ENCODE measurements around the gene IQSEC3. TPM values are rescaled to one million over a fixed set of nuclear protein-coding genes. Genes with fewer than 3 reads are reported as not detected.

IQSEC3 gene
- total RNA-seq, 2 experiments from 2014 or later: not detected

- H4K20me1 ChIP-seq (ENCODE audit: insufficient read depth, low read length): no peaks in the 10 kb centered on the region
- intact Hi-C loops (cut with micrococcal nuclease; ENCODE audit: unreplicated experiment): no loop called here
- H3K9me2 ChIP-seq (ENCODE audit: insufficient read depth, low read length): no peaks in the 10 kb centered on the region
- H3K9me3 ChIP-seq (ENCODE audit: low read length): no peaks in the 10 kb centered on the region
- H2AFZ ChIP-seq (ENCODE audit: low read length): no peak overlapping the region
- no peaks in the 10 kb centered on the region for H3K4me1 ChIP-seq (ENCODE audit: insufficient read depth, low read length, poor library complexity, severe bottlenecking)
- H3K27ac ChIP-seq (ENCODE audit: low read depth, low read length, poor library complexity, severe bottlenecking): no peak overlapping the region
- no TSS peak for BruUV-seq (replicated peaks)
- no peaks in the 10 kb centered on the region for H3K36me3 ChIP-seq (ENCODE audit: insufficient read depth, low read length)
- no peak overlapping the region for H3K4me2 ChIP-seq (ENCODE audit: low read length)
- H3K4me3 ChIP-seq (ENCODE audit: low read depth, low read length, poor library complexity, severe bottlenecking): no peak overlapping the region
- no peak for TF ChIP-seq CTCF (conservative IDR thresholded peaks at IDR 0.05; ENCODE audit: low read length)
- TF ChIP-seq EZH2phosphoT487 (IDR thresholded peaks at IDR 0.05; ENCODE audit: borderline replicate concordance, low read depth, low read length): no peak
- DNase-seq (ENCODE audit: low spot score): no peak
- no peaks in the 10 kb centered on the region for H3K79me2 ChIP-seq (ENCODE audit: insufficient read depth, low read depth, low read length)
- CTCF ChIA-PET (ENCODE audit: unreplicated experiment): interaction anchor here (0.6 to 1.1 kb wide), 2 partner anchors 14 to 88 kb away, joined by 3 read pairs; no protein-coding TSS in a partner anchor
- POLR2A ChIA-PET: no interaction called here
Observed at GRCh38 chr12:220491-220890, 153.9 kb downstream of the IQSEC3 start.

GRCh38 chr12:220946-221550 is 154.5 kb downstream of the IQSEC3 start:
- no peak for TF ChIP-seq EZH2phosphoT487 (IDR thresholded peaks at IDR 0.05; ENCODE audit: borderline replicate concordance, low read depth, low read length)
- no peak for TF ChIP-seq CTCF (conservative IDR thresholded peaks at IDR 0.05; ENCODE audit: low read length)
- Histone ChIP-seq H3K4me1 (ENCODE audit: insufficient read depth, low read length, poor library complexity, severe bottlenecking) (no peaks in the 10 kb centered on the region), H3K27ac (ENCODE audit: low read depth, low read length, poor library complexity, severe bottlenecking) (no peak overlapping the region), H4K20me1 (ENCODE audit: insufficient read depth, low read length) (no peaks in the 10 kb centered on the region), H3K9me3 (ENCODE audit: low read length) (no peaks in the 10 kb centered on the region), H3K36me3 (ENCODE audit: insufficient read depth, low read length) (no peaks in the 10 kb centered on the region), H3K4me2 (ENCODE audit: low read length) (no peak overlapping the region), H2AFZ (ENCODE audit: low read length) (no peak overlapping the region), H3K9me2 (ENCODE audit: insufficient read depth, low read length) (no peaks in the 10 kb centered on the region), H3K4me3 (ENCODE audit: low read depth, low read length, poor library complexity, severe bottlenecking) (no peak overlapping the region), H3K79me2 (ENCODE audit: insufficient read depth, low read depth, low read length) (no peaks in the 10 kb centered on the region)
- POLR2A ChIA-PET: no interaction called here
- no TSS peak for BruUV-seq (replicated peaks)
- intact Hi-C loops (cut with micrococcal nuclease; ENCODE audit: unreplicated experiment): no loop called here
- DNase-seq (ENCODE audit: low spot score): no peak
- CTCF ChIA-PET (ENCODE audit: unreplicated experiment): interaction anchor here (0.6 kb wide), 1 partner anchor 87 kb away, joined by 3 read pairs; no protein-coding TSS in a partner anchor

GRCh38 chr12:221736-222135 is 155.2 kb downstream of the IQSEC3 start:
- no peaks in the 10 kb centered on the region for H3K9me3 ChIP-seq (ENCODE audit: low read length)
- H3K79me2 ChIP-seq (ENCODE audit: insufficient read depth, low read depth, low read length): no peaks in the 10 kb centered on the region
- H3K4me1 ChIP-seq (ENCODE audit: insufficient read depth, low read length, poor library complexity, severe bottlenecking): no peaks in the 10 kb centered on the region
- H2AFZ ChIP-seq (ENCODE audit: low read length): no peak overlapping the region
- ChIA-PET CTCF (ENCODE audit: unreplicated experiment) (no interaction called here), POLR2A (interaction anchor here (0.5 kb wide), 1 partner anchor 22 kb away, joined by 4 read pairs; no protein-coding TSS in a partner anchor)
- H3K9me2 ChIP-seq (ENCODE audit: insufficient read depth, low read length): no peaks in the 10 kb centered on the region
- intact Hi-C loops (cut with micrococcal nuclease; ENCODE audit: unreplicated experiment): no loop called here
- H4K20me1 ChIP-seq (ENCODE audit: insufficient read depth, low read length): no peaks in the 10 kb centered on the region
- H3K4me2 ChIP-seq (ENCODE audit: low read length): no peak overlapping the region
- no peak overlapping the region for H3K27ac ChIP-seq (ENCODE audit: low read depth, low read length, poor library complexity, severe bottlenecking)
- H3K4me3 ChIP-seq (ENCODE audit: low read depth, low read length, poor library complexity, severe bottlenecking): no peak overlapping the region
- no peaks in the 10 kb centered on the region for H3K36me3 ChIP-seq (ENCODE audit: insufficient read depth, low read length)
- no TSS peak for BruUV-seq (replicated peaks)
- no peak for DNase-seq (ENCODE audit: low spot score)
- no peak for TF ChIP-seq CTCF (conservative IDR thresholded peaks at IDR 0.05; ENCODE audit: low read length)

Measured in OCI-LY7 (cell line).